Measurements from ENCODE around the gene SFXN3. TPM values are rescaled to one million over a fixed set of nuclear protein-coding genes. Genes with fewer than 3 reads are reported as not detected.

The SFXN3 gene
- total and polyA plus RNA-seq, 2 of the 13 experiments (the other 11 are each of a cell fraction or from before 2014, with no cell fraction given), result 16.8 to 71.5 TPM

DNA sequence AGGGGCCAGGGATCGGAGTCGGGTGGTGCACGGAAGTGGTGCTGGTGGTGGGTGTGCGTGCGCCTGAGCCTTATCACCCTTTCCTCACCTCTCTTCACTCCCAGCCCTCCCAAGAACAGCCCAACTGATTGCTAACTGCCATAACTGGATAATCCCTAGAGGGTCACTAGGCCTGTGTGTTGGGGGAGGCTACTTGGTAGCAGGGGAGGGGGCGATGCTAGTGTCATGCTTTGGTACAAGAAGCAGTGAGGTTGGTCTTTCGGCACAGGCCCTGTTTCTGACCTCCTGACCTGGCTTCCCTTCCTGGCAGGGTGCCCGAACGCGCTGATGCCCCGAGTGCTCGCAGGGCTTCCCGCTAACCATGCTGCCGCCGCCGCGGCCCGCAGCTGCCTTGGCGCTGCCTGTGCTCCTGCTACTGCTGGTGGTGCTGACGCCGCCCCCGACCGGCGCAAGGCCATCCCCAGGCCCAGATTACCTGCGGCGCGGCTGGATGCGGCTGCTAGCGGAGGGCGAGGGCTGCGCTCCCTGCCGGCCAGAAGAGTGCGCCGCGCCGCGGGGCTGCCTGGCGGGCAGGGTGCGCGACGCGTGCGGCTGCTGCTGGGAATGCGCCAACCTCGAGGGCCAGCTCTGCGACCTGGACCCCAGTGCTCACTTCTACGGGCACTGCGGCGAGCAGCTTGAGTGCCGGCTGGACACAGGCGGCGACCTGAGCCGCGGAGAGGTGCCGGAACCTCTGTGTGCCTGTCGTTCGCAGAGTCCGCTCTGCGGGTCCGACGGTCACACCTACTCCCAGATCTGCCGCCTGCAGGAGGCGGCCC lies 31.4 kb downstream of the SFXN3 start (continued):
- TF ChIP-seq SKI (IDR thresholded peaks at IDR 0.05; ENCODE audit: partially characterized antibody) (peak; percentile 72), SMYD3 (CRISPR knock-in tag; IDR thresholded peaks at IDR 0.05) (peak; percentile 80; the same call in 1 of the 2 replicates), ZZZ3 (CRISPR knock-in tag; IDR thresholded peaks at IDR 0.05; ENCODE audit: borderline replicate concordance) (no peak; the same call in 1 of the 2 replicates), SAP130 (CRISPR knock-in tag; IDR thresholded peaks at IDR 0.05; ENCODE audit: low read depth) (peak; percentile 88), GABPB1 (CRISPR knock-in tag; IDR thresholded peaks at IDR 0.05) (peak; percentile 79), KDM5B (CRISPR knock-in tag; IDR thresholded peaks at IDR 0.05; ENCODE audit: borderline replicate concordance) (peak; percentile 64; the same call in 1 of the 2 replicates), TBX3 (IDR thresholded peaks at IDR 0.05; ENCODE audit: borderline replicate concordance) (no peak), KAT7 (CRISPR knock-in tag; IDR thresholded peaks at IDR 0.05; ENCODE audit: borderline replicate concordance) (peak; percentile 99), ATRX (CRISPR knock-in tag; IDR thresholded peaks at IDR 0.05; ENCODE audit: borderline replicate concordance) (no peak), ZNF709 (CRISPR knock-in tag; IDR thresholded peaks at IDR 0.05) (peak; percentile 69; the same call in 1 of the 2 replicates), MLLT10 (CRISPR knock-in tag; IDR thresholded peaks at IDR 0.05) (no peak), RBAK (CRISPR knock-in tag; IDR thresholded peaks at IDR 0.05) (0 out of 2 replicates have a peak, but pooled peaks have one; percentile 25), NFATC3 (CRISPR knock-in tag; IDR thresholded peaks at IDR 0.05) (no peak), TOE1 (CRISPR knock-in tag; IDR thresholded peaks at IDR 0.05) (no peak; the same call in 1 of the 2 replicates), SP1 (IDR thresholded peaks at IDR 0.05) (no peak), SP1 (CRISPR knock-in tag; IDR thresholded peaks at IDR 0.05) (peak; percentile 25; the same call in 1 of the 2 replicates), ARHGAP35 (CRISPR knock-in tag; IDR thresholded peaks at IDR 0.05; ENCODE audit: borderline replicate concordance) (peak; percentile 91), ZNF124 (CRISPR knock-in tag; IDR thresholded peaks at IDR 0.05) (peak; percentile 31; the same call in 1 of the 2 replicates), JUND (CRISPR knock-in tag; IDR thresholded peaks at IDR 0.05) (no peak; the same call in none of the 2 replicates), SALL2 (CRISPR knock-in tag; IDR thresholded peaks at IDR 0.05) (peak; percentile 89)
- TF ChIP-seq, protein P1, sequence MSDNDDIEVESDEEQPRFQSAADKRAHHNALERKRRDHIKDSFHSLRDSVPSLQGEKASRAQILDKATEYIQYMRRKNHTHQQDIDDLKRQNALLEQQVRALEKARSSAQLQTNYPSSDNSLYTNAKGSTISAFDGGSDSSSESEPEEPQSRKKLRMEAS (IDR thresholded peaks at IDR 0.05), result no peak
- TF ChIP-seq, protein P2, sequence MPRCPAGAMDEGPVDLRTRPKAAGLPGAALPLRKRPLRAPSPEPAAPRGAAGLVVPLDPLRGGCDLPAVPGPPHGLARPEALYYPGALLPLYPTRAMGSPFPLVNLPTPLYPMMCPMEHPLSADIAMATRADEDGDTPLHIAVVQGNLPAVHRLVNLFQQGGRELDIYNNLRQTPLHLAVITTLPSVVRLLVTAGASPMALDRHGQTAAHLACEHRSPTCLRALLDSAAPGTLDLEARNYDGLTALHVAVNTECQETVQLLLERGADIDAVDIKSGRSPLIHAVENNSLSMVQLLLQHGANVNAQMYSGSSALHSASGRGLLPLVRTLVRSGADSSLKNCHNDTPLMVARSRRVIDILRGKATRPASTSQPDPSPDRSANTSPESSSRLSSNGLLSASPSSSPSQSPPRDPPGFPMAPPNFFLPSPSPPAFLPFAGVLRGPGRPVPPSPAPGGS (CRISPR knock-in tag; IDR thresholded peaks at IDR 0.05), result peak; percentile 94
- TF ChIP-seq, protein P3, sequence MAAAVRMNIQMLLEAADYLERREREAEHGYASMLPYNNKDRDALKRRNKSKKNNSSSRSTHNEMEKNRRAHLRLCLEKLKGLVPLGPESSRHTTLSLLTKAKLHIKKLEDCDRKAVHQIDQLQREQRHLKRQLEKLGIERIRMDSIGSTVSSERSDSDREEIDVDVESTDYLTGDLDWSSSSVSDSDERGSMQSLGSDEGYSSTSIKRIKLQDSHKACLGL (CRISPR knock-in tag; IDR thresholded peaks at IDR 0.05), result peak; percentile 88
- TF ChIP-seq, protein P4, sequence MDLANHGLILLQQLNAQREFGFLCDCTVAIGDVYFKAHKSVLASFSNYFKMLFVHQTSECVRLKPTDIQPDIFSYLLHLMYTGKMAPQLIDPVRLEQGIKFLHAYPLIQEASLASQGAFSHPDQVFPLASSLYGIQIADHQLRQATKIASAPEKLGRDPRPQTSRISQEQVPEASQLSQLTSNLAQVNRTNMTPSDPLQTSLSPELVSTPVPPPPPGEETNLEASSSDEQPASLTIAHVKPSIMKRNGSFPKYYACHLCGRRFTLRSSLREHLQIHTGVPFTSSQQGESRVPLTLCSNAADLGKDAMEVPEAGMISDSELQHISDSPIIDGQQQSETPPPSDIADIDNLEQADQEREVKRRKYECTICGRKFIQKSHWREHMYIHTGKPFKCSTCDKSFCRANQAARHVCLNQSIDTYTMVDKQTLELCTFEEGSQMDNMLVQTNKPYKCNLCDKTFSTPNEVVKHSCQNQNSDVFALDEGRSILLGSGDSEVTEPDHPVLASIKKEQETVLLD (CRISPR knock-in tag; IDR thresholded peaks at IDR 0.05; ENCODE audit: low read depth), result 0 out of 2 replicates have a peak, but pooled peaks have one; percentile 46
- TF ChIP-seq, protein P5, sequence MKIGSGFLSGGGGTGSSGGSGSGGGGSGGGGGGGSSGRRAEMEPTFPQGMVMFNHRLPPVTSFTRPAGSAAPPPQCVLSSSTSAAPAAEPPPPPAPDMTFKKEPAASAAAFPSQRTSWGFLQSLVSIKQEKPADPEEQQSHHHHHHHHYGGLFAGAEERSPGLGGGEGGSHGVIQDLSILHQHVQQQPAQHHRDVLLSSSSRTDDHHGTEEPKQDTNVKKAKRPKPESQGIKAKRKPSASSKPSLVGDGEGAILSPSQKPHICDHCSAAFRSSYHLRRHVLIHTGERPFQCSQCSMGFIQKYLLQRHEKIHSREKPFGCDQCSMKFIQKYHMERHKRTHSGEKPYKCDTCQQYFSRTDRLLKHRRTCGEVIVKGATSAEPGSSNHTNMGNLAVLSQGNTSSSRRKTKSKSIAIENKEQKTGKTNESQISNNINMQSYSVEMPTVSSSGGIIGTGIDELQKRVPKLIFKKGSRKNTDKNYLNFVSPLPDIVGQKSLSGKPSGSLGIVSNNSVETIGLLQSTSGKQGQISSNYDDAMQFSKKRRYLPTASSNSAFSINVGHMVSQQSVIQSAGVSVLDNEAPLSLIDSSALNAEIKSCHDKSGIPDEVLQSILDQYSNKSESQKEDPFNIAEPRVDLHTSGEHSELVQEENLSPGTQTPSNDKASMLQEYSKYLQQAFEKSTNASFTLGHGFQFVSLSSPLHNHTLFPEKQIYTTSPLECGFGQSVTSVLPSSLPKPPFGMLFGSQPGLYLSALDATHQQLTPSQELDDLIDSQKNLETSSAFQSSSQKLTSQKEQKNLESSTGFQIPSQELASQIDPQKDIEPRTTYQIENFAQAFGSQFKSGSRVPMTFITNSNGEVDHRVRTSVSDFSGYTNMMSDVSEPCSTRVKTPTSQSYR (CRISPR knock-in tag; IDR thresholded peaks at IDR 0.05; ENCODE audit: borderline replicate concordance), result peak; percentile 26
